Measurements from ENCODE around the gene ZNF407. TPM values are rescaled to one million over a fixed set of nuclear protein-coding genes. Genes with fewer than 3 reads are reported as not detected.

Gene ZNF407
- polyA plus RNA-seq, 3 donors from 2014 or later, result 1.5 to 4.7 (median 1.5) TPM

- Mint-ChIP-seq H3K4me1 (peaks cover 3 to 12% of the 10 kb centered on the region in 2 donors), H3K4me3 (no peak overlapping the region)
Observed at GRCh38 chr18:74742573-74743243, 145.0 kb downstream of the ZNF407 start.

DNA sequence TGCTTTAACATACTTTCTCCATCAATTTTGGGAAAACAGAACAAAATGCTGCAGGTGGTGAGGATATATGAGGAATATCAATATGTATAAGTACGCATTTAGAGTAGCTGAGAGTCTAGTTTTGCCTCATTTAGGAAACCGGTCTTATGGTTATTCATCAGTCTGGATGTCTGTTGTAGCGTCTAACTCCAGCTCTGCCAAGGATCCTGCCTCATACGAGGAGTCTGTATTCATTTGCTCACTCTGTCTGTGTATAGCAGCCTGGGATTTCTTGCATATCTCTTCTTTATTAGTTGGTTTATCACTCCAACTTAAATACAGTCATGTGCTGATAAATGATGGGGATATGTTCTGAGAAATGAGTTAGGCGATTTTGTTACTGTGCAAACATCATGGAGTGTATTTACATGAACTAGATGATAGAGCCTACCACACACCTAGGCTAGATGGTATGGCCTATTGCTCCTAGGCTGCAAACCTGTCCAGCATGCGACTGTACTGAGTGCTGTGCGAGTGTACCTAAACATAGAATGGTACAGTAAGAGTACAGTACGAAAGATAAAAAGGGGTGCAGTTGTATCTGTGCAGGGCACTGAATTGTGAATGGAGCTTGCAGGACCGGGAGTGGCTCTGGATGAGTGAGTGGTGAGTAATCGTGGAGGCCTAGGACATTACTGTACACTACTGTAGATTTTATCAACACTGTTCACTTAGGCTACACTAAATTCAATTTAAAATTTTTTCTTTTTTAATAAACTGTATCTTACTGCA lies 148.1 kb downstream of the ZNF407 start:
- H3K4me3 Mint-ChIP-seq, result no peak overlapping the region
- peaks cover 3 to 12% of the 10 kb centered on the region in 2 donors for H3K4me1 Mint-ChIP-seq
- no peak for DNase-seq
- no peaks in the 10 kb centered on the region for H3K36me3 Mint-ChIP-seq
- no peaks in the 10 kb centered on the region for H3K27me3 Mint-ChIP-seq (ENCODE audit: low read depth in 3 of 3)
- no peaks in the 10 kb centered on the region for H3K9me3 Mint-ChIP-seq
- no peak overlapping the region for H3K27ac Mint-ChIP-seq

More at GRCh38 chr18:74742573-74743243, 145.0 kb downstream of the ZNF407 start:
- no peak for DNase-seq
- Mint-ChIP-seq H3K36me3 (peaks cover 0 to 4% (median 0%) of the 10 kb centered on the region in 3 donors), H3K27me3 (ENCODE audit: low read depth in 3 of 3) (peaks cover 0 to 2% (median 0%) of the 10 kb centered on the region in 3 donors), H3K9me3 (no peaks in the 10 kb centered on the region), H3K27ac (no peak overlapping the region)

DNA sequence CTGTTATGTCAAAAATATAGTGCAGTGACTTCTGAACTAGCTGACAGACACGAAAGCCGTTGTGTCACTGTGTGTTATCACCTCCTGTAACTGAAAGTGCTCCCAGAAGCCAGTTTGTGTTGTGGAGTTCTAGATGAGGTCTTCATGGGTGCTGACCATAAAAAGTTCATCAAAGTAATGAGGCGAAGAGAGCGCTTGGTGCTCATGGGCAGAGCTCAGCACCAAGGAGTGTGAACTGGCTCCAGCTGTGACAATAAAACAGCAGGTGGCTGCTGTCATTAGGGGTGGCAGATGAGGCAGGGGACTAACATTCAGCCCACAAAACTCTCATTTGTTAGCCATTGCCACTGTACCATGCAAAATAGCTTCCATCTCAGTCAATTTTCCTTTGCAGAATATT lies 151.1 kb downstream of the ZNF407 start:
- Mint-ChIP-seq H3K27me3 (ENCODE audit: low read depth in 3 of 3) (no peaks in the 10 kb centered on the region), H3K4me3 (no peak overlapping the region), H3K27ac (no peak overlapping the region), H3K36me3 (peaks cover 0 to 17% (median 8%) of the 10 kb centered on the region in 3 donors), H3K9me3 (peaks cover 0 to 3% (median 0%) of the 10 kb centered on the region in 6 donors), H3K4me1 (peaks cover 0 to 4% of the 10 kb centered on the region in 2 donors)
- DNase-seq, result no peak

DNA sequence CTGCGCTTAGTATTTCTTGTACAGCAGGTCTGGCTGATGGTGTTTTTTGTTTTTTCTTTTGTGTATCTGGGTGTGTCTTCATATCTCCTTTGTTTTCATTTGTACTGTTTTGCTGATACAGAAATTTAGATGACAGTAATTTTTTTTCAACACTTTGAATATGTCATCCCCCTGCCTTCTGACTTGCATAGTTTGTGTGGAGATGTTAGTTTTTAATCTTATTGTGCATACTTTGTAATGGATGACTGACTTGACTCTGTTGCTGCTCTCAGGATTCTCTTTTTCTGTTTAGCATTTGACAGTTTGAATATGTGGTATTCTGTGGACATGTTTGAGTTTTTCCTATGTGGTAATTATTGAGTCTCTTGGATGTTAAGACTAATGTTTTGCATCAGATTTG lies 161.3 kb downstream of the ZNF407 start:
- Mint-ChIP-seq H3K27me3 (ENCODE audit: low read depth in 3 of 3) (peaks cover 0 to 1% (median 0%) of the 10 kb centered on the region in 3 donors), H3K9me3 (peaks cover 8 to 13% (median 11%) of the 10 kb centered on the region in 6 donors), H3K4me3 (no peak overlapping the region), H3K36me3 (peaks cover 16 to 22% (median 18%) of the 10 kb centered on the region in 3 donors), H3K4me1 (peaks cover 4 to 17% of the 10 kb centered on the region in 2 donors), H3K27ac (no peak overlapping the region)
- no peak for DNase-seq

DNA sequence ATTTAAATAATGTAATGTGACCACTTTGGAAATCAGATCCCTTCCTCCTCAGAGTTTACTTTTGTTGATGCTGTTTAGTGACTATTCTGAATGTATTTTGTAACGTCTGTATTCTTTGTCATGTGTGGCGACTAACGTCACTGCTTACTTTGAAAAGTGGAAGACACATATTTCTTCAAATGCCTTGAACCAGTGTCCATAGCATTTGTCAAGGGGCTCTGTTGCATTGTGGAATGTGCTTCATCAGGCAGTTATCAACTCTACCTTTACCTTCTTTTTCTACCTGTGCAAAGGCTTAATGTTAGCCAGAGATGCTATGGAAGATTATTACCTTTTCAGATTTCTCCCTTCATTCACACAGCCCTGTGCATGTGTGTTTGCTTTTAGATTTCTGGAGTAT lies 162.4 kb downstream of the ZNF407 start:
- no peak overlapping the region for H3K4me3 Mint-ChIP-seq
- H3K9me3 Mint-ChIP-seq, result peaks cover 8 to 13% (median 11%) of the 10 kb centered on the region in 6 donors
- H3K27ac Mint-ChIP-seq, result no peak overlapping the region
- peaks cover 0 to 11% of the 10 kb centered on the region in 2 donors for H3K4me1 Mint-ChIP-seq
- H3K27me3 Mint-ChIP-seq (ENCODE audit: low read depth in 3 of 3), result peaks cover 0 to under 1% (median 0%) of the 10 kb centered on the region in 3 donors
- H3K36me3 Mint-ChIP-seq, result peaks cover 18 to 25% (median 19%) of the 10 kb centered on the region in 3 donors
- no peak for DNase-seq

DNA sequence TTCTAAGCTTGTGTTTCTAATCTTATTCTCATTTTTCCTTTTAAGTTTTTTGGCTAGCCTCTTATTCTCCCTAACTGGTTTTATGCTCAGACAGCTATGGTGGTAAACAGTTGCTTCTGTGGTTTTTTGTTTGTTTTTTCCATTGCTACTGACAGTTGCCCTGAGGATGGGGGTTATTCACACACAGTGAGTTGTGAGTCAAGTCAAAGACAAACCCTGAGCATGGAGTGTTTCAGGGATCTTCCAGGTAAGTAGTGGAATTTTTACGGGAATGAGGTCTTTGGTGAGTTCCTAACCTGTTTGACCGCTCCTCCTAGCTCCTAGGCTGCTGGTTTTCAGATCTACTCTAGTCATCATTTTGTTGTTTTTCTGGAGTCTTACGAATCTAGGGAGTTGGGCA lies 162.8 kb downstream of the ZNF407 start:
- H3K27ac Mint-ChIP-seq, result no peak overlapping the region
- H3K4me1 Mint-ChIP-seq, result peaks cover 0 to 12% of the 10 kb centered on the region in 2 donors
- peaks cover 18 to 25% (median 19%) of the 10 kb centered on the region in 3 donors for H3K36me3 Mint-ChIP-seq
- no peak overlapping the region for H3K4me3 Mint-ChIP-seq
- peaks cover 8 to 13% (median 11%) of the 10 kb centered on the region in 6 donors for H3K9me3 Mint-ChIP-seq
- H3K27me3 Mint-ChIP-seq (ENCODE audit: low read depth in 3 of 3), result no peaks in the 10 kb centered on the region
- no peak for DNase-seq

DNA sequence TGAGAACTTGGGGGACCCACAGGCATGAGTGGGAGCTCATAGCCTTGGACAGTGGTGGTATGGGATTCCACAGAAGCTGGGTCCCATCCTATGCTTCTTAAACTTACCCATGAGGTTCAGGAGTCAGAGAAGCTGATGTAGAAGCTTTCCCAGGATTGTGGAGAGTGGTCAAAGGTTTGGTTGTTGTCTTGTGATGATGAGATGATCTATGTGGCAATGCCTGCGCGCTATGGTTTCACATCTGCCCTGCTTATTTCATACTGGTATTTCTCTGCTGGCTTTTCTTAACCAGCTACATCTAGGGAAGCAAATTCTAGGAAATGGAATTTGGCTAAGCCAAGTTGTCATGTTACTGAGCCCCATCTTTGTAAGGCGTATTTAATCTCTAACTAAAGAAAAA lies 168.6 kb downstream of the ZNF407 start:
- DNase-seq, result no peak
- Mint-ChIP-seq H3K4me3 (no peak overlapping the region), H3K27ac (no peak overlapping the region), H3K27me3 (ENCODE audit: low read depth in 3 of 3) (peaks cover 0 to 2% (median 0%) of the 10 kb centered on the region in 3 donors), H3K9me3 (no peaks in the 10 kb centered on the region), H3K36me3 (peaks cover 8 to 10% (median 9%) of the 10 kb centered on the region in 3 donors), H3K4me1 (peaks cover 2 to 4% of the 10 kb centered on the region in 2 donors)

DNA sequence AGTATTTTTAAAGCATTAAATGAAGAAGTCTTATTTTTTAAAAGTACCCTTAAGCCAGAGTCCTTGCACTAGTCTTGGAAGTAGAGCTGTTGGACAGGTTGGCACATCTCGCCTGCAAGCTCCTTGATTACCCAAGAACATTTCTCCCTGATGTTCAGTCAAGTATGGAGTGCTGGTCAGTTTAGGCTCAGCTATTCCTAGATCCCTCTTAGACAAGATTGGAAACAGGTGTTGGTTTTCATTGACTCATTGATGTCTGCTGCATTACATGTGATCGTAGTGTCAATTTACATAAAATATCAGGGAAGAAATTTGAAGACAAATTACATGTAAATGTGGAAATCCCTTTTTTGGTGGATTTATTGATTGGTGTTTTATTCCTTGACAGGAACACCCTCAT lies 170.4 kb downstream of the ZNF407 start:
- Mint-ChIP-seq H3K36me3 (peaks cover 8 to 10% (median 9%) of the 10 kb centered on the region in 3 donors), H3K27me3 (ENCODE audit: low read depth in 3 of 3) (peaks cover 0 to 2% (median 0%) of the 10 kb centered on the region in 3 donors), H3K4me1 (peaks cover 2 to 4% of the 10 kb centered on the region in 2 donors), H3K27ac (no peak overlapping the region), H3K9me3 (no peaks in the 10 kb centered on the region), H3K4me3 (no peak overlapping the region)
- no peak for DNase-seq

DNA sequence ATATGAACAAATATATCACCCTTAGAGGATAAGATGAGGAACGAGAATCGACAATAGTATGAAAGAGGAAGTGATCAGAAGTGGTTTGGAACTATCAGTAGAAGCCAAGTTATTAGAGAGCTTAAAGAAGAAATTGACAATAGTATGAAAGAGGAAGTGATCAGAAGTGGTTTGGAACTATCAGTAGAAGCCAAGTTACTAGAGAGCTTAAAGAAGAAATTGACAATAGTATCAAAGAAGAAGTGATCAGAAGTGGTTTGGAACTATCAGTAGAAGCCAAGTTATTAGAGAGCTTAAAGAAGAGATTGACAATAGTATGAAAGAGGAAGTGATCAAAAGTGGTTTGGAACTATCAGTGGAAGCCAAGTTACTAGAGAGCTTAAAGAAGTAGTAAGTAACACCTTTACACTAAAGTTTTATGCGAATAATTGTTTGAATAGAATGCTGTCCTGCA lies 175.5 kb downstream of the ZNF407 start:
- Mint-ChIP-seq H3K36me3 (peaks cover 0 to 1% (median 0%) of the 10 kb centered on the region in 3 donors), H3K27me3 (ENCODE audit: low read depth in 3 of 3) (peaks cover 0 to 2% (median 0%) of the 10 kb centered on the region in 3 donors), H3K27ac (no peak overlapping the region), H3K4me1 (peaks cover 0 to 3% of the 10 kb centered on the region in 2 donors), H3K9me3 (no peaks in the 10 kb centered on the region), H3K4me3 (no peak overlapping the region)
- no peak for DNase-seq

- H3K9me3 Mint-ChIP-seq, result no peaks in the 10 kb centered on the region
Observed at GRCh38 chr18:74774486-74774885, 176.8 kb downstream of the ZNF407 start.

GRCh38 chr18:74775239-74775638 lies 177.6 kb downstream of the ZNF407 start:
- Mint-ChIP-seq H3K9me3 (no peaks in the 10 kb centered on the region), H3K27me3 (ENCODE audit: low read depth in 3 of 3) (no peaks in the 10 kb centered on the region), H3K4me3 (no peak overlapping the region), H3K4me1 (peaks cover 0 to 4% of the 10 kb centered on the region in 2 donors), H3K36me3 (no peaks in the 10 kb centered on the region), H3K27ac (peak overlapping the region in 1 of 6 donors; percentile 17)
- DNase-seq, result no peak

More at GRCh38 chr18:74774486-74774885, 176.8 kb downstream of the ZNF407 start:
- Mint-ChIP-seq H3K4me3 (no peak overlapping the region), H3K36me3 (no peaks in the 10 kb centered on the region), H3K27me3 (ENCODE audit: low read depth in 3 of 3) (no peaks in the 10 kb centered on the region), H3K4me1 (peaks cover 0 to 4% of the 10 kb centered on the region in 2 donors), H3K27ac (no peak overlapping the region)
- DNase-seq, result no peak

- H3K4me3 Mint-ChIP-seq, result no peak overlapping the region
- H3K27ac Mint-ChIP-seq, result peak overlapping the region in 4 of 6 donors; percentile 15 to 63 (median 42)
- H3K4me1 Mint-ChIP-seq, result peaks cover 0 to 4% of the 10 kb centered on the region in 2 donors
- no peaks in the 10 kb centered on the region for H3K27me3 Mint-ChIP-seq (ENCODE audit: low read depth in 3 of 3)
- H3K36me3 Mint-ChIP-seq, result no peaks in the 10 kb centered on the region
- DNase-seq, result no peak
- no peaks in the 10 kb centered on the region for H3K9me3 Mint-ChIP-seq
Observed at GRCh38 chr18:74778191-74778847, 180.6 kb downstream of the ZNF407 start.

DNA sequence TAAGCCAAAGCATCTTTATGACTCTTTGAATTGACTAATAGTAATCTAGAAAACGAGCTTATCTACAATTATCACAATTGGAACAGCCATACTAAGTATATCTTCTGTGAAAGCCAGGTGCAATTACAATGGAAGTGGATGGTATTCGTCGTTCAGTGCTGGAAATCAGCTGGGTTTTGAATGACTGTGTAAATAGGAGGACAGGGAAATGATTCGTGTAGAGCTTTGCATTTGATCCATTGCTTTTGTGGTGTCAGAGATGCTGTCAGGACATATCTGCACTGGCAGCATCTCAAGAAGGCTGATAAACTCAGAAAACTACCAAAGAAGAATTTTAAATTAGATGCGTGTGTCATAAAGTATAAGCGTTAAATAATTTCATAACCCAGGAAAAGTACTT lies 187.1 kb downstream of the ZNF407 start:
- DNase-seq, result no peak
- Mint-ChIP-seq H3K4me1 (no peaks in the 10 kb centered on the region), H3K36me3 (peaks cover 0 to 13% (median 8%) of the 10 kb centered on the region in 3 donors), H3K27me3 (ENCODE audit: low read depth in 3 of 3) (no peaks in the 10 kb centered on the region), H3K4me3 (no peak overlapping the region), H3K27ac (peak overlapping the region in 1 of 6 donors; percentile 1), H3K9me3 (no peaks in the 10 kb centered on the region)
